CD4-positive, alpha-beta T cell (primary cell): Measurements from ENCODE around the gene PDCD4. TPM values are rescaled to one million over a fixed set of nuclear protein-coding genes. Genes with fewer than 3 reads are reported as not detected.

Source experiments
- ATAC-seq: fragments of 200-7000 bp; cut with Tn5 transposase; one replicate; pipeline ENCODE4 v1.10.0; 2022; ENCODE audit warnings: mild to moderate bottlenecking; ENCODE audit not compliant: poor library complexity
- CTCF ChIA-PET: fragments of 350-600 bp; sonication (Branson Sonifier 250); formaldehyde crosslinking; loops from one replicate; lab custom pipeline; 2021; ENCODE audit warnings: antibody characterized with exemption, inconsistent platforms; lab: Charles Lee
- POLR2A ChIA-PET: fragments of 350-600 bp; sonication (Branson Sonifier 250); formaldehyde crosslinking; loops from one replicate; lab custom pipeline; 2021; ENCODE audit warnings: antibody characterized with exemption, inconsistent platforms; lab: Charles Lee
- DNase-seq, 14 experiments: peaks; one replicate each; pipeline ENCODE4 v3.0.0-alpha.2; 2013 to 2020; ENCODE audit warnings: mixed read lengths in 2 of 14
- H3K27ac ChIP-seq, 2 donors: one replicate each; pipeline versions ENCODE4 v1.5.1 to v1.7.0; 2013; ENCODE audit warnings: low read length in 2 of 2, low read depth in 1 of 2, mild to moderate bottlenecking in 1 of 2
- H3K27me3 ChIP-seq, 2 experiments: 1 replicate in 1 of 2; 2 replicates in 1 of 2; pipeline versions ENCODE4 v1.6.1 to v1.7.0; 2013; ENCODE audit warnings: low read length in 2 of 2, control low read depth in 1 of 2, mild to moderate bottlenecking in 1 of 2, moderate library complexity in 1 of 2; ENCODE audit not compliant: insufficient read depth in 2 of 2, control insufficient read depth in 1 of 2
- H3K36me3 ChIP-seq: one replicate; pipeline ENCODE4 v1.6.1; 2013; ENCODE audit warnings: low read length, control low read depth; ENCODE audit not compliant: insufficient read depth
- H3K4me1 ChIP-seq: one replicate; pipeline ENCODE4 v1.6.1; 2013; ENCODE audit warnings: low read length, control low read depth; ENCODE audit not compliant: insufficient read depth
- H3K4me3 ChIP-seq: one replicate; pipeline ENCODE4 v1.5.1; 2013; ENCODE audit warnings: mild to moderate bottlenecking, low read length, moderate library complexity
- H3K9me3 ChIP-seq, 2 experiments: 1 replicate in 1 of 2; 2 replicates in 1 of 2; pipeline versions ENCODE4 v1.6.1 to v1.7.0; 2013; ENCODE audit warnings: low read length in 2 of 2, mild to moderate bottlenecking in 2 of 2, control low read depth in 1 of 2, moderate library complexity in 1 of 2; ENCODE audit not compliant: control insufficient read depth in 1 of 2, insufficient read depth in 1 of 2
- H3K27ac Mint-ChIP-seq: one replicate; pipeline ENCODE4 v1.8.0; 2020; ENCODE audit warnings: mixed read lengths
- H3K27me3 Mint-ChIP-seq: one replicate; pipeline ENCODE4 v1.8.0; 2021; ENCODE audit warnings: mixed read lengths
- H3K36me3 Mint-ChIP-seq: one replicate; pipeline ENCODE4 v1.8.0; 2021; ENCODE audit warnings: low read depth, mixed read lengths
- H3K4me1 Mint-ChIP-seq: one replicate; pipeline ENCODE4 v1.8.0; 2021; ENCODE audit warnings: low read depth, mixed read lengths
- H3K4me3 Mint-ChIP-seq: one replicate; pipeline ENCODE4 v1.8.0; 2020; ENCODE audit warnings: mild to moderate bottlenecking, mixed read lengths
- H3K9me3 Mint-ChIP-seq: one replicate; pipeline ENCODE4 v1.8.0; 2020; ENCODE audit warnings: mixed read lengths
- CTCF ChIP-seq: fragments of 200-600 bp; IDR thresholded peaks from one replicate; pipeline ENCODE4 v1.8.0; 2022; ENCODE audit warnings: antibody characterized with exemption, mild to moderate bottlenecking
- intact Hi-C, 2 experiments: fragments of 100-400 bp; cut with DNase I in 1 of 2; cut with micrococcal nuclease in 1 of 2; formaldehyde crosslinking; loops; one replicate each; pipeline versions ENCODE4 v1.15.1 to v1.9.0; 2023 to 2025; cut with DNase I, micrococcal nuclease
- polyA plus RNA-seq, 2 donors: library from polyadenylated mRNA; unstranded; fragments of 120-200 nt; gene quantifications; one replicate each; pipeline ENCODE4 v1.2.1, GENCODE V29; 2013
- total RNA-seq, 174 experiments: library from RNA in 2 of 174; stranded (reverse) in 2 of 174; gene quantifications; one replicate each; pipeline ENCODE4 v1.2.3 and lab custom pipeline; 2021 to 2026

PDCD4 gene
- total RNA-seq (100 to 1,000 TPM; 352 to 358 TPM), total RNA-seq (lab: John Stamatoyannopoulos, UW) (57.8 to 1,106 (median 426) reads per million in 172 experiments)
- 269 TPM for polyA plus RNA-seq (2013, experiment 1 of 2)
- polyA plus RNA-seq (2013, experiment 2 of 2): 308 TPM

GRCh38 chr10:110871298-110872084 lies at the start of gene PDCD4:
TSS of gene PDCD4 (plus strand) at chr10:110871928. CDS start at chr10:110876028, 4,100 bp downstream.
- ATAC-seq (peak; percentile 56), DNase-seq (peak; percentile 87 to 96 (median 90))
- peaks cover 7% of the 10 kb centered on the region for H3K36me3 ChIP-seq
- peak within 1 kb of the TSS; percentile 86 for H3K4me3 ChIP-seq
- H3K27ac Mint-ChIP-seq: peak within 1 kb of the TSS; percentile 96
- H3K27me3 ChIP-seq: no peaks in the 10 kb centered on the region
- peaks cover 54% of the 10 kb centered on the region for H3K4me1 ChIP-seq
- H3K9me3 Mint-ChIP-seq: no peaks in the 10 kb centered on the region
- H3K9me3 ChIP-seq: no peaks in the 10 kb centered on the region
- peaks cover 43% of the 10 kb centered on the region for H3K36me3 Mint-ChIP-seq
- CTCF ChIA-PET: interaction anchor here (1.2 to 2.5 kb wide), 4 partner anchors 10 to 199 kb away, joined by 4 to 14 read pairs (median 4); no protein-coding TSS in a partner anchor
- peak within 1 kb of the TSS; percentile 93 to 99 for H3K27ac ChIP-seq
- peak within 1 kb of the TSS; percentile 99 for H3K4me3 Mint-ChIP-seq
- TF ChIP-seq CTCF: no peak
- peaks cover 85% of the 10 kb centered on the region for H3K4me1 Mint-ChIP-seq
- no peaks in the 10 kb centered on the region for H3K27me3 Mint-ChIP-seq
- POLR2A ChIA-PET: interaction anchor here (0.7 to 3.4 kb wide), 20 partner anchors 11 to 661 kb away, joined by 3 to 102 read pairs (median 4); partner anchors contain the start of genes BBIP1 and SHOC2
- intact Hi-C loops: loop anchor here (1.0 to 5.0 kb wide), 12 partner anchors 7 to 125 kb away; partner anchors contain the start of genes BBIP1 (in 2 of the 2) and SHOC2 (in 2 of the 2)

- intact Hi-C loops: no loop called here
- H3K36me3 ChIP-seq: no peaks in the 10 kb centered on the region
- no peak for TF ChIP-seq CTCF
- Mint-ChIP-seq H3K4me1 (peaks cover 25% of the 10 kb centered on the region), H3K27me3 (no peaks in the 10 kb centered on the region), H3K4me3 (no peak overlapping the region), H3K36me3 (no peaks in the 10 kb centered on the region), H3K27ac (no peak overlapping the region), H3K9me3 (no peaks in the 10 kb centered on the region)
- no peaks in the 10 kb centered on the region for H3K27me3 ChIP-seq
- ATAC-seq (no peak), DNase-seq (no peak)
- POLR2A ChIA-PET: no interaction called here
- peaks cover 6% of the 10 kb centered on the region for H3K4me1 ChIP-seq
- no peak overlapping the region for H3K4me3 ChIP-seq
- no peaks in the 10 kb centered on the region for H3K9me3 ChIP-seq
- no peak overlapping the region for H3K27ac ChIP-seq
- CTCF ChIA-PET: interaction anchor here (1.3 kb wide), 1 partner anchor 51 kb away, joined by 3 read pairs; no protein-coding TSS in a partner anchor
Observed at GRCh38 chr10:110822035-110822711, 49.6 kb upstream of the PDCD4 start.

- Histone ChIP-seq H3K27me3 (no peaks in the 10 kb centered on the region), H3K9me3 (no peaks in the 10 kb centered on the region), H3K36me3 (no peaks in the 10 kb centered on the region), H3K27ac (no peak overlapping the region), H3K4me3 (no peak overlapping the region), H3K4me1 (peaks cover under 1% of the 10 kb centered on the region)
- Mint-ChIP-seq H3K27ac (no peak overlapping the region), H3K4me3 (no peak overlapping the region), H3K9me3 (no peaks in the 10 kb centered on the region), H3K36me3 (no peaks in the 10 kb centered on the region), H3K4me1 (peaks cover 19% of the 10 kb centered on the region), H3K27me3 (no peaks in the 10 kb centered on the region)
- no peak for TF ChIP-seq CTCF
- intact Hi-C loops: no loop called here
- ATAC-seq: no peak
- CTCF ChIA-PET: no interaction called here
- POLR2A ChIA-PET: no interaction called here
- no peak for DNase-seq
Observed at GRCh38 chr10:110822712-110823311, 48.9 kb upstream of the PDCD4 start.
